HL-60 (cell line): ENCODE measurements around the gene EXOC4.

ENCODE experiments used
- POLR2AphosphoS5 ChIP-seq: IDR thresholded peaks from 2 replicates; pipeline ENCODE4 v1.6.1; 2012; ENCODE audit warnings: low read depth
- TF ChIP-seq, protein P1 (sequence below): IDR thresholded peaks from one replicate; pipeline ENCODE4 v1.5.1; 2011; ENCODE audit warnings: low read length, control low read depth, inconsistent platforms; ENCODE audit not compliant: insufficient read depth
- TF ChIP-seq, protein P2 (sequence below): IDR thresholded peaks from 2 replicates; pipeline ENCODE4 v1.6.1; 2012; ENCODE audit warnings: low read depth; ENCODE audit not compliant: insufficient replicate concordance

DNA sequence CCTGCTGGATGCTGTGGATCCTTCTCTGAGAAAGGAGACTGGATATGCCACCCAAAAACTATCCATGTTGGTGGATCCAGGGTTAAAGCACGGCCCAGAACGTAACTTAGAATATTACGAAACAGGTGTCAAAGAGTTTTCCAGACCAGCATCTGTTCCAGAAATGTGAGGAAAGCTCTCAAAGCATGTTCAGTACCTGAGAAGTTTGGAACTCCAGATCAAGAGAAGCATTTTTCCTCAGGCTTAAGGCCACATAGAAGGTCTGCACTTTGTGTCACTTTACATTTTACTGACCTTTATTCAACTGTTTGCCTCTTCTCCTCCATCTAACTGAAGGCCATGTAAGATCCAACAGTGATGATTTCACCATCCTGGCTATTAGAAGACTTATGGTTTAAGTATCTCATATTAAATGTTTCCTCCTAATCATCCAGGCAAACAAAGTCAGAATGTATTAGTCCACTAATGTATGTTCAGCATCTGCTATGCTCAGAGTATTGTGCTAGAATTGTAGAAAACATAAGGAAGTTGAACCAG, 533.6 kb downstream of the EXOC4 start:
- TF ChIP-seq, protein P1, sequence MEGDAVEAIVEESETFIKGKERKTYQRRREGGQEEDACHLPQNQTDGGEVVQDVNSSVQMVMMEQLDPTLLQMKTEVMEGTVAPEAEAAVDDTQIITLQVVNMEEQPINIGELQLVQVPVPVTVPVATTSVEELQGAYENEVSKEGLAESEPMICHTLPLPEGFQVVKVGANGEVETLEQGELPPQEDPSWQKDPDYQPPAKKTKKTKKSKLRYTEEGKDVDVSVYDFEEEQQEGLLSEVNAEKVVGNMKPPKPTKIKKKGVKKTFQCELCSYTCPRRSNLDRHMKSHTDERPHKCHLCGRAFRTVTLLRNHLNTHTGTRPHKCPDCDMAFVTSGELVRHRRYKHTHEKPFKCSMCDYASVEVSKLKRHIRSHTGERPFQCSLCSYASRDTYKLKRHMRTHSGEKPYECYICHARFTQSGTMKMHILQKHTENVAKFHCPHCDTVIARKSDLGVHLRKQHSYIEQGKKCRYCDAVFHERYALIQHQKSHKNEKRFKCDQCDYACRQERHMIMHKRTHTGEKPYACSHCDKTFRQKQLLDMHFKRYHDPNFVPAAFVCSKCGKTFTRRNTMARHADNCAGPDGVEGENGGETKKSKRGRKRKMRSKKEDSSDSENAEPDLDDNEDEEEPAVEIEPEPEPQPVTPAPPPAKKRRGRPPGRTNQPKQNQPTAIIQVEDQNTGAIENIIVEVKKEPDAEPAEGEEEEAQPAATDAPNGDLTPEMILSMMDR = no peak
- TF ChIP-seq POLR2AphosphoS5 = no peak
- TF ChIP-seq, protein P2, sequence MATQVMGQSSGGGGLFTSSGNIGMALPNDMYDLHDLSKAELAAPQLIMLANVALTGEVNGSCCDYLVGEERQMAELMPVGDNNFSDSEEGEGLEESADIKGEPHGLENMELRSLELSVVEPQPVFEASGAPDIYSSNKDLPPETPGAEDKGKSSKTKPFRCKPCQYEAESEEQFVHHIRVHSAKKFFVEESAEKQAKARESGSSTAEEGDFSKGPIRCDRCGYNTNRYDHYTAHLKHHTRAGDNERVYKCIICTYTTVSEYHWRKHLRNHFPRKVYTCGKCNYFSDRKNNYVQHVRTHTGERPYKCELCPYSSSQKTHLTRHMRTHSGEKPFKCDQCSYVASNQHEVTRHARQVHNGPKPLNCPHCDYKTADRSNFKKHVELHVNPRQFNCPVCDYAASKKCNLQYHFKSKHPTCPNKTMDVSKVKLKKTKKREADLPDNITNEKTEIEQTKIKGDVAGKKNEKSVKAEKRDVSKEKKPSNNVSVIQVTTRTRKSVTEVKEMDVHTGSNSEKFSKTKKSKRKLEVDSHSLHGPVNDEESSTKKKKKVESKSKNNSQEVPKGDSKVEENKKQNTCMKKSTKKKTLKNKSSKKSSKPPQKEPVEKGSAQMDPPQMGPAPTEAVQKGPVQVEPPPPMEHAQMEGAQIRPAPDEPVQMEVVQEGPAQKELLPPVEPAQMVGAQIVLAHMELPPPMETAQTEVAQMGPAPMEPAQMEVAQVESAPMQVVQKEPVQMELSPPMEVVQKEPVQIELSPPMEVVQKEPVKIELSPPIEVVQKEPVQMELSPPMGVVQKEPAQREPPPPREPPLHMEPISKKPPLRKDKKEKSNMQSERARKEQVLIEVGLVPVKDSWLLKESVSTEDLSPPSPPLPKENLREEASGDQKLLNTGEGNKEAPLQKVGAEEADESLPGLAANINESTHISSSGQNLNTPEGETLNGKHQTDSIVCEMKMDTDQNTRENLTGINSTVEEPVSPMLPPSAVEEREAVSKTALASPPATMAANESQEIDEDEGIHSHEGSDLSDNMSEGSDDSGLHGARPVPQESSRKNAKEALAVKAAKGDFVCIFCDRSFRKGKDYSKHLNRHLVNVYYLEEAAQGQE = no peak
